ENCODE results near the gene TMEM86B.
A peak's percentile ranks its signal among the peaks of the same experiment; 100 is the strongest.

Gene TMEM86B

GRCh38 chr19:55246462-55247451, 18.2 kb upstream of the TMEM86B start:
- Mint-ChIP-seq H3K27ac (no peak overlapping the region), H3K9me3 (no peaks in the 10 kb centered on the region), H3K4me1 (no peaks in the 10 kb centered on the region), H3K27me3 (ENCODE audit: low read depth) (no peaks in the 10 kb centered on the region), H3K36me3 (ENCODE audit: low read depth) (peaks cover 19% of the 10 kb centered on the region), H3K4me3 (no peak overlapping the region)
- no peak for TF ChIP-seq CTCF (IDR thresholded peaks at IDR 0.05; ENCODE audit: unreplicated experiment in 3 of 3)

- H3K36me3 Mint-ChIP-seq (ENCODE audit: low read depth), result peaks cover 22% of the 10 kb centered on the region
- no peaks in the 10 kb centered on the region for H3K9me3 Mint-ChIP-seq
- H3K4me3 Mint-ChIP-seq, result no peak overlapping the region
- TF ChIP-seq CTCF (IDR thresholded peaks at IDR 0.05; ENCODE audit: unreplicated experiment in 3 of 3), result no peak
- H3K27me3 Mint-ChIP-seq (ENCODE audit: low read depth), result no peaks in the 10 kb centered on the region
- no peaks in the 10 kb centered on the region for H3K4me1 Mint-ChIP-seq
- H3K27ac Mint-ChIP-seq, result no peak overlapping the region
Observed at GRCh38 chr19:55245236-55245904, 16.8 kb upstream of the TMEM86B start.

GRCh38 chr19:55244004-55244680, 15.6 kb upstream of the TMEM86B start:
- Mint-ChIP-seq H3K9me3 (no peaks in the 10 kb centered on the region), H3K27me3 (ENCODE audit: low read depth) (no peaks in the 10 kb centered on the region), H3K4me1 (no peaks in the 10 kb centered on the region), H3K27ac (no peak overlapping the region), H3K4me3 (no peak overlapping the region), H3K36me3 (ENCODE audit: low read depth) (peaks cover 27% of the 10 kb centered on the region)
- no peak for TF ChIP-seq CTCF (IDR thresholded peaks at IDR 0.05; ENCODE audit: unreplicated experiment in 3 of 3)

GRCh38 chr19:55242517-55242916, 14.0 kb upstream of the TMEM86B start:
- no peaks in the 10 kb centered on the region for H3K9me3 Mint-ChIP-seq
- no peak overlapping the region for H3K4me3 Mint-ChIP-seq
- H3K27me3 Mint-ChIP-seq (ENCODE audit: low read depth), result no peaks in the 10 kb centered on the region
- peak overlapping the region in 1 of 3 experiments; percentile 45 for H3K27ac Mint-ChIP-seq
- peaks cover 36% of the 10 kb centered on the region for H3K36me3 Mint-ChIP-seq (ENCODE audit: low read depth)
- H3K4me1 Mint-ChIP-seq, result no peaks in the 10 kb centered on the region
- no peak for TF ChIP-seq CTCF (IDR thresholded peaks at IDR 0.05; ENCODE audit: unreplicated experiment in 3 of 3)

GRCh38 chr19:55241935-55242464, 13.4 kb upstream of the TMEM86B start:
- TF ChIP-seq CTCF (IDR thresholded peaks at IDR 0.05; ENCODE audit: unreplicated experiment in 3 of 3), result no peak
- Mint-ChIP-seq H3K4me1 (no peaks in the 10 kb centered on the region), H3K27me3 (ENCODE audit: low read depth) (no peaks in the 10 kb centered on the region), H3K4me3 (no peak overlapping the region), H3K36me3 (ENCODE audit: low read depth) (peaks cover 41% of the 10 kb centered on the region), H3K9me3 (no peaks in the 10 kb centered on the region), H3K27ac (no peak overlapping the region)
